ENCODE data around the gene LDLRAD4.

The LDLRAD4 gene

GRCh38 chr18:13416208-13416607, 197.6 kb downstream of the LDLRAD4 start:
- DNase-seq = no peak

- no peak for DNase-seq
Measured at GRCh38 chr18:13416848-13417247, 198.3 kb downstream of the LDLRAD4 start.

- DNase-seq = no peak
Measured at GRCh38 chr18:13418013-13418710, 199.6 kb downstream of the LDLRAD4 start.

GRCh38 chr18:13420969-13421686, 202.6 kb downstream of the LDLRAD4 start:
- DNase-seq = no peak

GRCh38 chr18:13422541-13423147, 204.1 kb downstream of the LDLRAD4 start:
- DNase-seq = no peak

- DNase-seq = no peak
Measured at GRCh38 chr18:13423352-13423751, 204.8 kb downstream of the LDLRAD4 start.

GRCh38 chr18:13424363-13424762, 205.8 kb downstream of the LDLRAD4 start:
- no peak for DNase-seq

GRCh38 chr18:13425357-13426091, 207.0 kb downstream of the LDLRAD4 start:
- DNase-seq = no peak

GRCh38 chr18:13427354-13427753, 208.8 kb downstream of the LDLRAD4 start:
- DNase-seq = no peak

- DNase-seq = no peak
Measured at GRCh38 chr18:13428319-13428718, 209.8 kb downstream of the LDLRAD4 start.

- no peak for DNase-seq
Measured at GRCh38 chr18:13429016-13429415, 210.5 kb downstream of the LDLRAD4 start.

- DNase-seq = no peak
Measured at GRCh38 chr18:13429884-13430510, 211.4 kb downstream of the LDLRAD4 start.

GRCh38 chr18:13430663-13431062, 212.1 kb downstream of the LDLRAD4 start:
- DNase-seq = no peak

- DNase-seq = no peak
Measured at GRCh38 chr18:13431886-13432285, 213.3 kb downstream of the LDLRAD4 start.

GRCh38 chr18:13433125-13433524, 214.6 kb downstream of the LDLRAD4 start:
- no peak for DNase-seq

- DNase-seq = no peak
Measured at GRCh38 chr18:13433685-13434084, 215.1 kb downstream of the LDLRAD4 start.

- DNase-seq = no peak
Measured at GRCh38 chr18:13434854-13435253, 216.3 kb downstream of the LDLRAD4 start.

GRCh38 chr18:13435586-13436333, 217.2 kb downstream of the LDLRAD4 start:
- no peak for DNase-seq

GRCh38 chr18:13436576-13436975, 218.0 kb downstream of the LDLRAD4 start:
- no peak for DNase-seq

- DNase-seq = no peak
Measured at GRCh38 chr18:13437034-13437433, 218.5 kb downstream of the LDLRAD4 start.

- DNase-seq = no peak
Measured at GRCh38 chr18:13437796-13438506, 219.4 kb downstream of the LDLRAD4 start.

Measured in NCI-H1694 (cell line).